Measurements from ENCODE around the gene CYBRD1.

GRCh38 chr2:171533331-171533730 is 11.1 kb downstream of the CYBRD1 start:
- TF ChIP-seq CTCF (optimal IDR thresholded peaks at IDR 0.05 in 1 of 3, IDR thresholded peaks at IDR 0.05 in 1 of 3, conservative IDR thresholded peaks at IDR 0.05 in 1 of 3; ENCODE audit: extremely low read depth in 1 of 3, insufficient read depth in 2 of 3, low read length in 3 of 3) (no peak), EZH2 (IDR thresholded peaks at IDR 0.05; ENCODE audit: low read length) (no peak)
